Keratinocyte (primary cell): ENCODE results near the gene RTCA.

Experiments used
- EZH2 ChIP-seq: IDR thresholded peaks from one replicate; pipeline ENCODE4 v1.6.1; 2012; ENCODE audit warnings: inconsistent platforms, mild to moderate bottlenecking, low read length, moderate library complexity
- TF ChIP-seq, protein P1 (sequence below), 3 experiments: IDR thresholded peaks in 1 of 3; conservative IDR thresholded peaks in 1 of 3; optimal IDR thresholded peaks in 1 of 3; 2 replicates in 2 of 3; 3 replicates in 1 of 3; pipeline versions ENCODE3 to v1.5.1; 2011; ENCODE audit warnings: low read length in 3 of 3, mild to moderate bottlenecking in 3 of 3, moderate library complexity in 2 of 3, control low read depth in 1 of 3, inconsistent platforms in 1 of 3; ENCODE audit not compliant: insufficient read depth in 2 of 3; ENCODE audit errors: extremely low read depth in 1 of 3

- TF ChIP-seq, protein P1, sequence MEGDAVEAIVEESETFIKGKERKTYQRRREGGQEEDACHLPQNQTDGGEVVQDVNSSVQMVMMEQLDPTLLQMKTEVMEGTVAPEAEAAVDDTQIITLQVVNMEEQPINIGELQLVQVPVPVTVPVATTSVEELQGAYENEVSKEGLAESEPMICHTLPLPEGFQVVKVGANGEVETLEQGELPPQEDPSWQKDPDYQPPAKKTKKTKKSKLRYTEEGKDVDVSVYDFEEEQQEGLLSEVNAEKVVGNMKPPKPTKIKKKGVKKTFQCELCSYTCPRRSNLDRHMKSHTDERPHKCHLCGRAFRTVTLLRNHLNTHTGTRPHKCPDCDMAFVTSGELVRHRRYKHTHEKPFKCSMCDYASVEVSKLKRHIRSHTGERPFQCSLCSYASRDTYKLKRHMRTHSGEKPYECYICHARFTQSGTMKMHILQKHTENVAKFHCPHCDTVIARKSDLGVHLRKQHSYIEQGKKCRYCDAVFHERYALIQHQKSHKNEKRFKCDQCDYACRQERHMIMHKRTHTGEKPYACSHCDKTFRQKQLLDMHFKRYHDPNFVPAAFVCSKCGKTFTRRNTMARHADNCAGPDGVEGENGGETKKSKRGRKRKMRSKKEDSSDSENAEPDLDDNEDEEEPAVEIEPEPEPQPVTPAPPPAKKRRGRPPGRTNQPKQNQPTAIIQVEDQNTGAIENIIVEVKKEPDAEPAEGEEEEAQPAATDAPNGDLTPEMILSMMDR (optimal IDR thresholded peaks at IDR 0.05 in 1 of 3, IDR thresholded peaks at IDR 0.05 in 1 of 3, conservative IDR thresholded peaks at IDR 0.05 in 1 of 3; ENCODE audit: extremely low read depth in 1 of 3, insufficient read depth in 2 of 3, low read length in 3 of 3): no peak
- TF ChIP-seq EZH2: no peak
Observed at GRCh38 chr1:100292711-100293110, 26.7 kb downstream of the RTCA start.
